Keratinocyte (primary cell): Measurements from ENCODE around the gene FCHSD1. TPM values are rescaled to one million over a fixed set of nuclear protein-coding genes. Genes with fewer than 3 reads are reported as not detected.

Experiments used
- DNase-seq: peaks from one replicate; pipeline ENCODE4 v3.0.0-alpha.2; 2011; ENCODE audit warnings: low read depth, missing footprints, low spot score
- FAIRE-seq: peaks from 2 replicates; lab custom pipeline; 2011; peaks lifted over from hg19 to GRCh38; lab: Jason Lieb, UNC
- H2AFZ ChIP-seq: 2 replicates; pipeline ENCODE4 v1.6.0; 2012; ENCODE audit warnings: low read length, control low read depth, inconsistent platforms; ENCODE audit not compliant: control insufficient read depth
- H3K27ac ChIP-seq: 2 replicates; pipeline ENCODE4 v1.5.1; 2011; ENCODE audit warnings: low read length; ENCODE audit not compliant: control insufficient read depth, insufficient read depth
- H3K27me3 ChIP-seq: 3 replicates; pipeline ENCODE4 v1.6.0; 2011; ENCODE audit warnings: low read length; ENCODE audit not compliant: control insufficient read depth, insufficient read depth; ENCODE audit errors: extremely low read depth
- H3K36me3 ChIP-seq, 2 experiments: 2 replicates in 1 of 2; 3 replicates in 1 of 2; pipeline ENCODE4 v1.5.1; 2011; ENCODE audit warnings: low read length in 2 of 2, mild to moderate bottlenecking in 1 of 2; ENCODE audit not compliant: control insufficient read depth in 2 of 2, insufficient read depth in 2 of 2; ENCODE audit errors: extremely low read depth in 1 of 2
- H3K4me1 ChIP-seq: 3 replicates; pipeline ENCODE4 v1.5.1; 2011; ENCODE audit warnings: low read length; ENCODE audit not compliant: control insufficient read depth, insufficient read depth; ENCODE audit errors: extremely low read depth
- H3K4me2 ChIP-seq: 3 replicates; pipeline ENCODE4 v1.6.0; 2011; ENCODE audit warnings: low read depth, low read length; ENCODE audit not compliant: control insufficient read depth, insufficient read depth; ENCODE audit errors: extremely low read depth
- H3K4me3 ChIP-seq, 3 experiments: fragments of 200-600 bp in 1 of 3; sonication (generic) in 1 of 3; 2 replicates in 2 of 3; 3 replicates in 1 of 3; pipeline ENCODE4 v1.5.1; 2011 to 2016; ENCODE audit warnings: low read length in 3 of 3, mild to moderate bottlenecking in 3 of 3, control low read depth in 2 of 3, inconsistent platforms in 1 of 3, low read depth in 1 of 3, mixed read lengths in 1 of 3, mixed run types in 1 of 3, moderate library complexity in 1 of 3; ENCODE audit not compliant: control insufficient read depth in 2 of 3, insufficient read depth in 2 of 3; ENCODE audit errors: extremely low read depth in 1 of 3
- H3K79me2 ChIP-seq: 2 replicates; pipeline ENCODE4 v1.6.0; 2012; ENCODE audit warnings: low read length; ENCODE audit not compliant: control insufficient read depth, insufficient read depth
- H3K9ac ChIP-seq: 3 replicates; pipeline ENCODE4 v1.6.0; 2011; ENCODE audit warnings: low read length; ENCODE audit not compliant: control insufficient read depth, insufficient read depth; ENCODE audit errors: extremely low read depth
- H3K9me1 ChIP-seq: 3 replicates; pipeline ENCODE4 v1.6.0; 2011; ENCODE audit warnings: low read length; ENCODE audit not compliant: control insufficient read depth, insufficient read depth; ENCODE audit errors: extremely low read depth
- H3K9me3 ChIP-seq: 2 replicates; pipeline ENCODE4 v1.5.1; 2012; ENCODE audit warnings: low read depth, low read length; ENCODE audit not compliant: control insufficient read depth
- H4K20me1 ChIP-seq: 3 replicates; pipeline ENCODE4 v1.6.0; 2011; ENCODE audit warnings: low read length; ENCODE audit not compliant: control insufficient read depth, insufficient read depth; ENCODE audit errors: extremely low read depth
- EZH2 ChIP-seq: IDR thresholded peaks from one replicate; pipeline ENCODE4 v1.6.1; 2012; ENCODE audit warnings: inconsistent platforms, mild to moderate bottlenecking, low read length, moderate library complexity
- dilution Hi-C: fragments of 300-500 bp; cut with MboI; formaldehyde crosslinking; loops from one replicate; pipeline ENCODE4 v1.7.0; 2020; ENCODE audit warnings: low sequenced_read_pairs; ENCODE audit not compliant: extremely low pct_ligation_motif_present
- polyA plus RNA-seq, 5 experiments: library from polyadenylated mRNA; depleted of rRNA in 3 of 5; stranded (reverse) in 3 of 5; stranded (forward) in 1 of 5; unstranded in 1 of 5; fragments of >200 nt; gene quantifications; 1 replicate in 1 of 5; 2 replicates in 3 of 5; 3 replicates in 1 of 5; pipeline versions ENCODE4 v1.2.1 to v1.2.3, GENCODE V29; 2011 to 2012; ENCODE audit warnings: missing spikeins in 2 of 5, low read depth in 1 of 5, low replicate concordance in 1 of 5
- TF ChIP-seq, protein P1 (sequence below), 3 experiments: IDR thresholded peaks in 1 of 3; conservative IDR thresholded peaks in 1 of 3; optimal IDR thresholded peaks in 1 of 3; 2 replicates in 2 of 3; 3 replicates in 1 of 3; pipeline versions ENCODE3 to v1.5.1; 2011; ENCODE audit warnings: low read length in 3 of 3, mild to moderate bottlenecking in 3 of 3, moderate library complexity in 2 of 3, control low read depth in 1 of 3, inconsistent platforms in 1 of 3; ENCODE audit not compliant: insufficient read depth in 2 of 3; ENCODE audit errors: extremely low read depth in 1 of 3

FCHSD1 gene
- polyA plus RNA-seq, 1 donor (not counting 4 experiments of a cell fraction or from before 2014, with no cell fraction given) = 13.5 TPM

DNA sequence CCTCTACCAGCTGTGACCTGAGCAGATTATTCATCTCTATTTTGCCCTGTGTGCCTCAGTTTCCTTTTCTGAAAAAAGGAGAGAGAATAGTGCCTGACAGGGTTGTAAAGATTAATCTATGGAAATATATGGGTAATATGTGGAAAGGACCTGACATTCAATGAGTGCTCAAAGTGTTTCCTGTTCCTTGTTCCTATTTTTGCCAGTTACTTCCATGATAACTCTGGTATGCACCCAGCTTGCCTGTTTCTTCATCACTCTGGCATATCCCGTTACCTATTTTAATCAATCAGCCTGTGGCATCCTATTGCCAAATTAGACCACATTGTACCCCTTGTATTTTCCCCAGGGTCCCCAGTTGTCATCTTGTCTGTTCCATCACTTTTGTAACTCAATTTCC lies 34.4 kb upstream of the FCHSD1 start:
- dilution Hi-C loops = no loop called here

DNA sequence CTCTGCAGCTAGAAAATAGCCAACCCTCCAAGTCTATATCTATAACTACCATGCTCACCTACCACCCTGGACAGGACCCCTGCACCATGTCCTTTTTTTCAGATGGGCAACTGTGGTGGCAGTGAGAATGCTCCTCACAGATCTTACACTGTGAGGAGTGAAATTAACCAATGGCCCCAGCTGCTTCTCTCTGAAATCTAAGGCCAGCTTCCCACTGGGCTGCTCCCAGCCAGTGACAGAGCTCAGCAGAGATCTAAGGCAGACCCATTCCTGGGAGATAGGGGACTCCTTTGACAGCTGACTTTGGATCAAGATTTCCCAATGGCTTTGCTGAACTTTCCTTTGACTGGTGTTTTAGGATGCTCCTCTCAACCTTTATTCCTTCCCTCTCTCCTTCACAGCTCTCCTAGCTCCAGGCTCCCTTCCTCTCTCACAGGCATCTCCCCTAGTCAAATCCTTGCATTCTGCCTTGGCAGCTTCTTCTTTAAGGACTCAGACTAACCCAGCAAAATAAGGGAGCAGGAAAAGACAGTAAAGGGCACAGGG lies 32.5 kb upstream of the FCHSD1 start:
- no peaks in the 10 kb centered on the region for H3K36me3 ChIP-seq
- no peaks in the 10 kb centered on the region for H3K9me1 ChIP-seq
- no peaks in the 10 kb centered on the region for H3K79me2 ChIP-seq
- DNase-seq (no peak), FAIRE-seq (no peak)
- H3K4me1 ChIP-seq = peaks cover 19% of the 10 kb centered on the region
- no peaks in the 10 kb centered on the region for H3K9me3 ChIP-seq
- H3K27ac ChIP-seq = no peak overlapping the region
- dilution Hi-C loops = no loop called here
- H2AFZ ChIP-seq = no peak overlapping the region
- no peaks in the 10 kb centered on the region for H3K27me3 ChIP-seq
- H4K20me1 ChIP-seq = no peaks in the 10 kb centered on the region
- no peak for TF ChIP-seq EZH2
- TF ChIP-seq, protein P1, sequence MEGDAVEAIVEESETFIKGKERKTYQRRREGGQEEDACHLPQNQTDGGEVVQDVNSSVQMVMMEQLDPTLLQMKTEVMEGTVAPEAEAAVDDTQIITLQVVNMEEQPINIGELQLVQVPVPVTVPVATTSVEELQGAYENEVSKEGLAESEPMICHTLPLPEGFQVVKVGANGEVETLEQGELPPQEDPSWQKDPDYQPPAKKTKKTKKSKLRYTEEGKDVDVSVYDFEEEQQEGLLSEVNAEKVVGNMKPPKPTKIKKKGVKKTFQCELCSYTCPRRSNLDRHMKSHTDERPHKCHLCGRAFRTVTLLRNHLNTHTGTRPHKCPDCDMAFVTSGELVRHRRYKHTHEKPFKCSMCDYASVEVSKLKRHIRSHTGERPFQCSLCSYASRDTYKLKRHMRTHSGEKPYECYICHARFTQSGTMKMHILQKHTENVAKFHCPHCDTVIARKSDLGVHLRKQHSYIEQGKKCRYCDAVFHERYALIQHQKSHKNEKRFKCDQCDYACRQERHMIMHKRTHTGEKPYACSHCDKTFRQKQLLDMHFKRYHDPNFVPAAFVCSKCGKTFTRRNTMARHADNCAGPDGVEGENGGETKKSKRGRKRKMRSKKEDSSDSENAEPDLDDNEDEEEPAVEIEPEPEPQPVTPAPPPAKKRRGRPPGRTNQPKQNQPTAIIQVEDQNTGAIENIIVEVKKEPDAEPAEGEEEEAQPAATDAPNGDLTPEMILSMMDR (optimal IDR thresholded peaks at IDR 0.05 in 1 of 3, IDR thresholded peaks at IDR 0.05 in 1 of 3, conservative IDR thresholded peaks at IDR 0.05 in 1 of 3; ENCODE audit: extremely low read depth in 1 of 3, insufficient read depth in 2 of 3, low read length in 3 of 3) = no peak
- no peak overlapping the region for H3K4me3 ChIP-seq
- H3K4me2 ChIP-seq = no peak overlapping the region
- no peak overlapping the region for H3K9ac ChIP-seq

More for the DNA sequence above, 34.4 kb upstream of the FCHSD1 start:
- H4K20me1 ChIP-seq = no peaks in the 10 kb centered on the region
- DNase-seq (no peak), FAIRE-seq (no peak)
- no peaks in the 10 kb centered on the region for H3K9me1 ChIP-seq
- H3K4me1 ChIP-seq = peaks cover 17% of the 10 kb centered on the region
- H3K79me2 ChIP-seq = no peaks in the 10 kb centered on the region
- no peaks in the 10 kb centered on the region for H3K36me3 ChIP-seq
- H3K27ac ChIP-seq = no peak overlapping the region
- H3K4me3 ChIP-seq = no peak overlapping the region
- no peak overlapping the region for H3K4me2 ChIP-seq
- TF ChIP-seq, protein P1 (optimal IDR thresholded peaks at IDR 0.05 in 1 of 3, IDR thresholded peaks at IDR 0.05 in 1 of 3, conservative IDR thresholded peaks at IDR 0.05 in 1 of 3; ENCODE audit: extremely low read depth in 1 of 3, insufficient read depth in 2 of 3, low read length in 3 of 3) = no peak
- TF ChIP-seq EZH2 = no peak
- no peaks in the 10 kb centered on the region for H3K27me3 ChIP-seq
- H3K9ac ChIP-seq = no peak overlapping the region
- no peak overlapping the region for H2AFZ ChIP-seq
- no peaks in the 10 kb centered on the region for H3K9me3 ChIP-seq
